OCI-LY7 (cell line): ENCODE measurements around the gene MOB3A. TPM values are rescaled to one million over a fixed set of nuclear protein-coding genes. Genes with fewer than 3 reads are reported as not detected.

ENCODE experiments used
- BruUV-seq: library from RNA; stranded (reverse); fragments of 400-500 nt; replicated peaks from 2 replicates; lab custom pipeline; 2021; lab: Mats Ljungman, UMichigan
- CTCF ChIA-PET: fragments of 300-600 bp; sonication (Branson Sonifier 250); formaldehyde crosslinking; loops from one replicate; lab custom pipeline; 2022; ENCODE audit warnings: antibody characterized with exemption; ENCODE audit not compliant: unreplicated experiment; lab: Charles Lee
- POLR2A ChIA-PET: fragments of 300-600 bp; sonication (Branson Sonifier 250); formaldehyde crosslinking; loops from one replicate; lab custom pipeline; 2022; ENCODE audit warnings: antibody characterized with exemption; lab: Charles Lee
- DNase-seq: peaks from one replicate; pipeline ENCODE4 v3.0.0-alpha.2; 2015; ENCODE audit warnings: low spot score
- H2AFZ ChIP-seq: fragments of 200-600 bp; sonication (generic), shearing (Covaris generic); 2 replicates; pipeline ENCODE4 v1.6.1; 2014; ENCODE audit warnings: mild to moderate bottlenecking, antibody characterized with exemption, low read length, moderate library complexity
- H3K27ac ChIP-seq: fragments of 200-600 bp; sonication (generic); 2 replicates; pipeline ENCODE4 v1.5.1; 2014; ENCODE audit warnings: mixed run types, low read depth, mild to moderate bottlenecking, moderate library complexity, low read length, inconsistent platforms; ENCODE audit not compliant: poor library complexity, severe bottlenecking
- H3K36me3 ChIP-seq: fragments of 200-600 bp; sonication (generic); 2 replicates; pipeline ENCODE4 v1.6.1; 2014; ENCODE audit warnings: mild to moderate bottlenecking, antibody characterized with exemption, low read length, moderate library complexity, mixed read lengths; ENCODE audit not compliant: insufficient read depth
- H3K4me1 ChIP-seq: fragments of 200-600 bp; sonication (generic); 2 replicates; pipeline ENCODE4 v1.5.1; 2014; ENCODE audit warnings: mild to moderate bottlenecking, low read length; ENCODE audit not compliant: insufficient read depth, poor library complexity, severe bottlenecking
- H3K4me2 ChIP-seq: fragments of 200-600 bp; sonication (generic); 2 replicates; pipeline ENCODE4 v1.6.1; 2014; ENCODE audit warnings: mild to moderate bottlenecking, low read length
- H3K4me3 ChIP-seq: fragments of 200-600 bp; sonication (generic); 2 replicates; pipeline ENCODE4 v1.5.1; 2014; ENCODE audit warnings: mild to moderate bottlenecking, low read depth, low read length; ENCODE audit not compliant: poor library complexity, severe bottlenecking
- H3K79me2 ChIP-seq: fragments of 200-600 bp; sonication (generic); 2 replicates; pipeline ENCODE4 v1.6.1; 2016; ENCODE audit warnings: low read depth, mild to moderate bottlenecking, low read length, moderate library complexity, mixed read lengths; ENCODE audit not compliant: insufficient read depth
- H3K9me2 ChIP-seq: fragments of 200-600 bp; sonication (generic); 2 replicates; pipeline ENCODE4 v1.6.1; 2016; ENCODE audit warnings: mild to moderate bottlenecking, low read length, mixed read lengths; ENCODE audit not compliant: insufficient read depth
- H3K9me3 ChIP-seq: fragments of 200-600 bp; sonication (generic); 2 replicates; pipeline ENCODE4 v1.6.1; 2014; ENCODE audit warnings: mild to moderate bottlenecking, mixed run types, low read length, mixed read lengths
- H4K20me1 ChIP-seq: fragments of 200-600 bp; sonication (generic); 2 replicates; pipeline ENCODE4 v1.6.1; 2014; ENCODE audit warnings: mild to moderate bottlenecking, antibody characterized with exemption, low read length, moderate library complexity, mixed read lengths; ENCODE audit not compliant: insufficient read depth
- EZH2phosphoT487 ChIP-seq: fragments of 200-600 bp; sonication (generic); IDR thresholded peaks from 2 replicates; pipeline ENCODE4 v1.6.1; 2018; ENCODE audit warnings: low read depth, borderline replicate concordance, mild to moderate bottlenecking, mixed run types, antibody characterized with exemption, low read length, moderate library complexity, mixed read lengths
- intact Hi-C: fragments of 100-400 bp; cut with micrococcal nuclease; formaldehyde crosslinking; loops from one replicate; pipeline ENCODE4 v1.10.0; 2022; ENCODE audit not compliant: unreplicated experiment
- total RNA-seq, 2 experiments: library from RNA; depleted of rRNA in 1 of 2; stranded (reverse); fragments of >200 nt in 1 of 2; shearing (Covaris generic) in 1 of 2; gene quantifications; 2 replicates each; pipeline ENCODE4 v1.2.3, GENCODE V29; 2014 to 2022
- TF ChIP-seq, protein P1 (sequence below): fragments of 200-600 bp; sonication (generic); conservative IDR thresholded peaks from 2 replicates; pipeline ENCODE4 v1.5.1; 2014; ENCODE audit warnings: mild to moderate bottlenecking, antibody characterized with exemption, low read length, moderate library complexity, mixed read lengths

MOB3A gene
- total RNA-seq, 2 experiments from 2014 or later, result 54.6 to 111 TPM

DNA sequence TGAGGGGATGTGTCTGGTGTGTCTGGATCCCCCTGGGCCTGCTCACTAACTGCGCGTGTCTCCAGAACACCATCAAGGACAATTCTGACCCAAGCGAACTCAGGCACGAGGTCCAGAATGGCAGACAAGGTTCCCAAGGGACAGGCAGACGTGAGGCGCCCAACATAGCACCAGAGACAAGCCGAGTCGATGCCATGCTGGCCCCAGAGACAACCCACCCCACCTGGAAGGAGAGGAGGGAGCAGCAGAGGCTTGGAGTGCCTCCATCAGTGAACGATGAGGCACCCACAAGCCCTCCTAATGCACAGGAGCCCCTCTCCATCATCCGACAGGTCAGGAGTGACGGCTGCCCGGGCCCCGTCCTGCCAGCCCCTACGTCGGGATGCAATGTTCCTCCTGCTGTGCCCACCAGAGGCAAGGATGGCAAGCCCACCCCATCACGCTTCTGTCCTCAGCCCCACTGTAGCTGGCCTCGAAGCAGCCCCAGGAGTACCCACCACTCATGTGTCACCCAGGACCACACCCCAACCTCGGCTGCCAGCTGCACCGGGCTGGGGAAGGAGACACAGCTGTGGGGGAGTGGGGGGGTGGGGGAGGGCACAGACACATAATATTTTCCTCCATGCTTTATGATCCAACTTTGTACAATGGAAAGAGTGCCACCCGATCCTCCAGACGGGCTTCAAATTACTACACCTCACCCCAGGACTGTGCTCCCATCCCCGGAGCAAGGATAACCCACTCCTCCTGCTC is 43.4 kb upstream of the MOB3A start:
- no peaks in the 10 kb centered on the region for H3K9me2 ChIP-seq
- no peak overlapping the region for H3K27ac ChIP-seq
- no peak overlapping the region for H3K4me2 ChIP-seq
- H3K36me3 ChIP-seq, result peaks cover 54% of the 10 kb centered on the region
- POLR2A ChIA-PET, result no interaction called here
- DNase-seq, result no peak
- intact Hi-C loops, result no loop called here
- H4K20me1 ChIP-seq, result no peaks in the 10 kb centered on the region
- H3K4me1 ChIP-seq, result no peaks in the 10 kb centered on the region
- H2AFZ ChIP-seq, result no peak overlapping the region
- no peak overlapping the region for H3K4me3 ChIP-seq
- CTCF ChIA-PET, result no interaction called here
- TF ChIP-seq EZH2phosphoT487, result no peak
- TF ChIP-seq, protein P1, sequence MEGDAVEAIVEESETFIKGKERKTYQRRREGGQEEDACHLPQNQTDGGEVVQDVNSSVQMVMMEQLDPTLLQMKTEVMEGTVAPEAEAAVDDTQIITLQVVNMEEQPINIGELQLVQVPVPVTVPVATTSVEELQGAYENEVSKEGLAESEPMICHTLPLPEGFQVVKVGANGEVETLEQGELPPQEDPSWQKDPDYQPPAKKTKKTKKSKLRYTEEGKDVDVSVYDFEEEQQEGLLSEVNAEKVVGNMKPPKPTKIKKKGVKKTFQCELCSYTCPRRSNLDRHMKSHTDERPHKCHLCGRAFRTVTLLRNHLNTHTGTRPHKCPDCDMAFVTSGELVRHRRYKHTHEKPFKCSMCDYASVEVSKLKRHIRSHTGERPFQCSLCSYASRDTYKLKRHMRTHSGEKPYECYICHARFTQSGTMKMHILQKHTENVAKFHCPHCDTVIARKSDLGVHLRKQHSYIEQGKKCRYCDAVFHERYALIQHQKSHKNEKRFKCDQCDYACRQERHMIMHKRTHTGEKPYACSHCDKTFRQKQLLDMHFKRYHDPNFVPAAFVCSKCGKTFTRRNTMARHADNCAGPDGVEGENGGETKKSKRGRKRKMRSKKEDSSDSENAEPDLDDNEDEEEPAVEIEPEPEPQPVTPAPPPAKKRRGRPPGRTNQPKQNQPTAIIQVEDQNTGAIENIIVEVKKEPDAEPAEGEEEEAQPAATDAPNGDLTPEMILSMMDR, result no peak
- H3K9me3 ChIP-seq, result no peaks in the 10 kb centered on the region
- BruUV-seq, result no TSS peak
- H3K79me2 ChIP-seq, result peaks cover 40% of the 10 kb centered on the region

DNA sequence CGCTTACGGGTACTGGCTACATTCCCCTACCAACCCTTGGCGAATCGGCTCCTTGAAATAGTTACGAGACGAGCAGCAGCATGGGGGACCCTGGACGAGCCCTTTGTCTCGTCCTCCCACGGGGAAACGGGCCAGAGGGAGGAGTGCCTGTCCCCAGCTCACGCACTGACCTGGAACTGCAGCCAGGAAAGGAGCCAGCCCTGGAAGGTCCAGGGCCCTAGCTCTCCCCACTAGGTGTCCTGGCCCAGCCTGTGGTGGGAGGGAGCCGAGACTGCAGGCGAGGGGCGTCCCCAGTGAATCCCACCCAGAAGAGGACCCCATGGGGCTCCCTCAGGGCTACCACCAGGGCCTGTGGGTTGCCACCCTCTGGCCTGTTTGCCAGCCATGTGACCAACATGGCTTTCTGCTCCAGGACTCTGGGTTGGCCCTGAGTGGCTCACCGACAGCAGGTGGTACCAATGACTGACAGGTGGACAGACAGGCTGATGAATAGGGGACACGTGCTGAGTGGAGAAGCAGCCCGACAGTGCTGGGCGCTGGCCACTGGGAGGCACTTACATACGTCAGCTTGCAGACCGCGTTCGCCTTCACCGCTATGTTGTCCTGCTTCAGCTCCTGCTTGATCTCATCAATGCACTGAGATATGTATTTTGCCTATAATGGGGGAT is 42.1 kb upstream of the MOB3A start:
- Histone ChIP-seq H3K79me2 (peaks cover 27% of the 10 kb centered on the region), H3K4me1 (no peaks in the 10 kb centered on the region), H3K9me3 (no peaks in the 10 kb centered on the region), H3K9me2 (no peaks in the 10 kb centered on the region), H3K4me3 (no peak overlapping the region), H3K4me2 (no peak overlapping the region), H3K27ac (no peak overlapping the region), H4K20me1 (no peaks in the 10 kb centered on the region), H2AFZ (no peak overlapping the region), H3K36me3 (peaks cover 55% of the 10 kb centered on the region)
- TF ChIP-seq, protein P1, result no peak
- no peak for TF ChIP-seq EZH2phosphoT487
- no TSS peak for BruUV-seq
- CTCF ChIA-PET, result no interaction called here
- POLR2A ChIA-PET, result no interaction called here
- intact Hi-C loops, result no loop called here
- no peak for DNase-seq

DNA sequence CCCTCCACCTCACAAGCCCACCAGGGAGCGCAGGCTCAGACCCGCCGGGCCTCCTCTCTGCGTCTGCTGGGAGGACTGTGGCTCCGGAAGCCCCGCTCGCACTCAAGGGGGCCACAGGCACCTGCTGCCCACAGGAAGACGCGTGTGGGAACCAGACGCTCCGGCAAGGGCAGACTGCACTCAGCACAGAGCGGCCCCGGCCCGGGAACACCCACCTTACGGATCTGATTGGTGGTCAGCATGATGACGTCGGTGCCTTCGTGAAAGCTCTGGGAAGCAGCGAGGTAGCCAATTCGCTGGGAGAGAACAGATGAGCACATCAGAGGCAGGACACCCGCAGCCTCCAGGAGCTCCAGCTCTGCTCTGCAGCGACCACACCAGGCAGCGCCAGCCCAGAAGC is 40.7 kb upstream of the MOB3A start:
- H3K4me1 ChIP-seq, result no peaks in the 10 kb centered on the region
- no peak overlapping the region for H3K4me3 ChIP-seq
- H3K4me2 ChIP-seq, result no peak overlapping the region
- no peak for DNase-seq
- H3K9me2 ChIP-seq, result no peaks in the 10 kb centered on the region
- ChIA-PET POLR2A (no interaction called here), CTCF (no interaction called here)
- peaks cover 17% of the 10 kb centered on the region; the same call in 1 of the 2 replicates for H3K79me2 ChIP-seq
- TF ChIP-seq, protein P1, result no peak
- TF ChIP-seq EZH2phosphoT487, result no peak
- H3K27ac ChIP-seq, result no peak overlapping the region
- BruUV-seq, result no TSS peak
- H3K36me3 ChIP-seq, result peaks cover 63% of the 10 kb centered on the region
- H4K20me1 ChIP-seq, result no peaks in the 10 kb centered on the region
- H3K9me3 ChIP-seq, result no peaks in the 10 kb centered on the region
- intact Hi-C loops, result no loop called here
- H2AFZ ChIP-seq, result no peak overlapping the region
